BLaER1 treated with 17β-estradiol and CSF1 and Interleukin-3, amounts not matched to agents 10 nM and 100 nM (cell line): ENCODE measurements around the gene NR1H2.
"Not testable (repeated sequence)": the region's sequence is repeated elsewhere in the genome, so short reads cannot be mapped to it uniquely, and the experiment has no call there.

Experiments used
- H3K27ac ChIP-seq, 11 experiments: shearing (Covaris generic); formaldehyde crosslinking; 2 replicates each; pipeline ENCODE4 v1.8.1; 2022
- H3K27me3 ChIP-seq, 11 experiments: shearing (Covaris generic); formaldehyde crosslinking; 2 replicates each; pipeline ENCODE4 v1.8.1; 2022
- H3K36me3 ChIP-seq, 11 experiments: shearing (Covaris generic); formaldehyde crosslinking; 2 replicates each; pipeline ENCODE4 v1.8.1; 2022
- H3K4me1 ChIP-seq, 10 experiments: shearing (Covaris generic); formaldehyde crosslinking; 2 replicates each; pipeline ENCODE4 v1.8.1; 2022
- H3K4me2 ChIP-seq, 11 experiments: shearing (Covaris generic); formaldehyde crosslinking; 2 replicates each; pipeline ENCODE4 v1.8.1; 2022
- H3K4me3 ChIP-seq, 10 experiments: shearing (Covaris generic); formaldehyde crosslinking; 2 replicates each; pipeline ENCODE4 v1.8.1; 2022
- H3K9ac ChIP-seq, 11 experiments: shearing (Covaris generic); formaldehyde crosslinking; 2 replicates each; pipeline ENCODE4 v1.8.1; 2022
- H3K9me3 ChIP-seq, 11 experiments: shearing (Covaris generic); formaldehyde crosslinking; replicated peaks in 1 of 11; 2 replicates each; pipeline ENCODE4 v1.8.1; 2022
- H4K20me1 ChIP-seq, 11 experiments: shearing (Covaris generic); formaldehyde crosslinking; 2 replicates each; pipeline ENCODE4 v1.8.1; 2022
- Cebpa-rat ChIP-seq, 11 experiments: shearing (Covaris generic); IDR thresholded peaks; 2 replicates each; pipeline ENCODE4 v1.8.1; 2022

The NR1H2 gene

GRCh38 chr19:50376166-50377050 is at the start of gene NR1H2:
NR1H2 (plus strand) TSS chr19:50376457; CDS start chr19:50377606, 1,149 bp downstream.
- Histone ChIP-seq H4K20me1 (peaks cover 17 to 45% (median 44%) of the 10 kb centered on the region in 11 experiments), H3K27ac (peak within 1 kb of the TSS; percentile 93 to 100 (median 98))

GRCh38 chr19:50327013-50327412 is 49.2 kb upstream of the NR1H2 start:
- Histone ChIP-seq H3K27me3 (peaks cover 35 to 67% (median 53%) of the 10 kb centered on the region in 11 experiments), H4K20me1 (peaks cover 0 to 19% (median 0%) of the 10 kb centered on the region in 11 experiments; a peak in 6 of 22 replicates), H3K9ac (no peak overlapping the region), H3K4me3 (no peak overlapping the region), H3K36me3 (no peaks in the 10 kb centered on the region), H3K4me1 (peaks cover 14 to 31% (median 25%) of the 10 kb centered on the region in 10 experiments), H3K4me2 (no peak overlapping the region), H3K9me3 (peaks cover 0 to 17% (median 0%) of the 10 kb centered on the region in 11 experiments; a peak in 9 of 22 replicates), H3K27ac (no peak overlapping the region)
- TF ChIP-seq Cebpa-rat (IDR thresholded peaks at IDR 0.05), result no peak

More at GRCh38 chr19:50376166-50377050, at the start of gene NR1H2:
- peaks cover 33 to 56% (median 51%) of the 10 kb centered on the region in 10 experiments for H3K4me1 ChIP-seq
- peak within 1 kb of the TSS; percentile 90 to 100 (median 96) for H3K9ac ChIP-seq
- H3K9me3 ChIP-seq, result no peaks in the 10 kb centered on the region
- peak within 1 kb of the TSS; percentile 73 to 98 (median 88) for H3K4me3 ChIP-seq
- TF ChIP-seq Cebpa-rat (IDR thresholded peaks at IDR 0.05), result no peak
- peaks cover 41 to 43% (median 42%) of the 10 kb centered on the region in 11 experiments for H3K36me3 ChIP-seq
- no peaks in the 10 kb centered on the region for H3K27me3 ChIP-seq
- H3K4me2 ChIP-seq, result peak within 1 kb of the TSS; percentile 56 to 92 (median 83)

DNA sequence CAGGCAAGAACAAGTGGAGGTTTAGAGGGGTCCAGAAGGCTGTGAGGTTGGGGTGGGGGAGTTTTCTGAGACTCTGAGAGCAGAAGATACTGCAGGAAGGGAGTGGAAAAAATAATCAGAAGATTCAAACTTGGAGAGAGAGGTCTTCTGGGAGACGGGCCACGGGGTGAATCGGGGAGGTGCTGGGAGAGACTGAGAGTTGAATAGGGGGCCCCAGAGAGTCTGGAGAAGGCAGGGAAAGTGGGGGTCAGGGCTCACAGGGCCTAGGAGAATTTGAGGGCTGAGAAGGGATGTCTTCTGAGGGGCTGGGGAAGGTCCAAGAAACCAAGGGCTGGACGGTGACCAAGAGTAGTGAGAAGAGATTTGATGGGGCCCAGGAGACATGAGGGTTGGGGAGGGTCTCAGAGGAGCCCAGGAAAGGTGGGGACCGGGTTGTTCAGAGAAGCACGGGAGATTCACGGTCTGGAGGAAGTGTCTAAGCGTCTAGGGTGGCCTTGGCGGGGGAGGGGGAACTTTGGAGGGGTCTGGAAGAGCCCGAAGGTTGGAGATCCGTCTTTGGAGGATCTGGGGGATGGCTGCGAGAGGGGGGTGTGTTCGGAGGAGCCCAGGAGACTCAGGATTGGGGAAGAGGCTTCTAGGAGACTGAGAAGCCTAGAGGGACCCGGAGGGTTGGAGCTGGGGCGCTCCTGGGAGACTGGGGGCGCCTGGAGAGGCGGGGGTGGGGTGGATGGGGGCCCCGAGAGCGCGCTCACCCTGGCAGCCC is 48.6 kb upstream of the NR1H2 start:
- TF ChIP-seq Cebpa-rat (IDR thresholded peaks at IDR 0.05), result no peak
- Histone ChIP-seq H3K36me3 (no peaks in the 10 kb centered on the region), H3K4me2 (no peak overlapping the region), H3K27ac (no peak overlapping the region), H4K20me1 (peaks cover 0 to 19% (median 0%) of the 10 kb centered on the region in 11 experiments; a peak in 6 of 22 replicates), H3K4me1 (peaks cover 19 to 37% (median 29%) of the 10 kb centered on the region in 10 experiments), H3K27me3 (peaks cover 35 to 70% (median 60%) of the 10 kb centered on the region in 11 experiments), H3K9ac (no peak overlapping the region), H3K4me3 (no peak overlapping the region), H3K9me3 (peaks cover 0 to 17% (median 0%) of the 10 kb centered on the region in 11 experiments; a peak in 9 of 22 replicates)

DNA sequence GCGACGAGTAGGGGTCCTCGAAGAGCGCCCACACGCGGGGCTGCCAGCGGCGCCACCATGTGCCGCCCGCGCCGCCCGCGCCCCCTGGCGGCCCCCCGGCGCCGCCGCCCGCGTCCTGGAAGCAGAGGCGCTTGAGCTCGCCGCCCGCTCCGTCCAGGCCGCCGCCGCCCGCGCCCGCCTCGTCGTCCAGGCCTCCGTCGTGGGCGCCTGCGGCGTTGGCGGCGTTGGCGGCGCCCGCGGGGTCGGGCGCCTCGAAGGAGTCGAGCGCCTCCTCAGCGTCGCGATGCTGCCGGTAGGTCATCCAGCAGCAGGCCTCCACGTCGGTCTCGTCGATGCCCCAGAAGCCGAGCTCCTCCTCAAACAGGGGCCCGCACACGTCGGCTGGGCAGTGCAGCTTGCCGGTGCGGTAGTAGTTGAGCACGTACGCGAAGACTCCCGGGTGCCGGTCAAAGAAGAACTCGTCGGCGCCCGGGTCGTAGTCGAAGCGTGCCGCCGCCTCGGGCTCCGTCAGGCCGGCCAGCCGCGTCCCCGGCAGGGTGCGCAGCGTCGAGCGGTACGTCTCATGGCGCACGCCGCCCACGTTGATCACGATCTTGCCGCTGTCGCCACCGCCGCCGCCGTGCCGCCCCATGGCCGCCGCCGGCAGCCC is 47.9 kb upstream of the NR1H2 start:
- peaks cover 19 to 40% (median 29%) of the 10 kb centered on the region in 10 experiments for H3K4me1 ChIP-seq
- H3K4me2 ChIP-seq, result no peak overlapping the region
- H4K20me1 ChIP-seq, result peaks cover 0 to 18% (median 0%) of the 10 kb centered on the region in 11 experiments; a peak in 6 of 22 replicates
- peaks cover 0 to 20% (median 3%) of the 10 kb centered on the region in 11 experiments; a peak in 12 of 22 replicates for H3K9me3 ChIP-seq
- no peak overlapping the region for H3K4me3 ChIP-seq
- no peak for TF ChIP-seq Cebpa-rat (IDR thresholded peaks at IDR 0.05)
- H3K27ac ChIP-seq, result no peak overlapping the region
- no peak overlapping the region for H3K9ac ChIP-seq
- H3K36me3 ChIP-seq, result no peaks in the 10 kb centered on the region
- peaks cover 35 to 76% (median 67%) of the 10 kb centered on the region in 11 experiments for H3K27me3 ChIP-seq

DNA sequence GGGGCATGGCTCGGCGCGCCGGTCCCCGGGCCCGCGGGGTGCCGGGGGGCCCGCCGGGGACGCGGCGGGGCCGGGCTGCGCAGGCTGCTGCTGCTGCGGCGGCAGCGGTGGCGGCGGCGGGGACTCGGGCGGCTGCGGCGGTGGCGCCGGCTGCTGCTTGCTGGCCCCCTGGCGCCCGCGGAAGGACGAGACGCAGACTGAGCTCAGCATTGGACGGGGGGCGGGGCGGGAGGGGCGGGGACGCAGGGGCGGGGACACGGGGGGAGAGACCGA is 47.4 kb upstream of the NR1H2 start:
- H3K9ac ChIP-seq, result no peak overlapping the region
- H3K36me3 ChIP-seq, result no peaks in the 10 kb centered on the region
- H3K4me1 ChIP-seq, result peaks cover 19 to 40% (median 29%) of the 10 kb centered on the region in 10 experiments
- H4K20me1 ChIP-seq, result peaks cover 0 to 14% (median 0%) of the 10 kb centered on the region in 11 experiments; a peak in 6 of 22 replicates
- H3K4me2 ChIP-seq, result no peak overlapping the region
- no peak for TF ChIP-seq Cebpa-rat (IDR thresholded peaks at IDR 0.05)
- peaks cover 35 to 76% (median 68%) of the 10 kb centered on the region in 11 experiments for H3K27me3 ChIP-seq
- no peak overlapping the region for H3K4me3 ChIP-seq
- no peak overlapping the region for H3K27ac ChIP-seq
- H3K9me3 ChIP-seq, result peaks cover 0 to 24% (median 7%) of the 10 kb centered on the region in 11 experiments; a peak in 14 of 22 replicates

DNA sequence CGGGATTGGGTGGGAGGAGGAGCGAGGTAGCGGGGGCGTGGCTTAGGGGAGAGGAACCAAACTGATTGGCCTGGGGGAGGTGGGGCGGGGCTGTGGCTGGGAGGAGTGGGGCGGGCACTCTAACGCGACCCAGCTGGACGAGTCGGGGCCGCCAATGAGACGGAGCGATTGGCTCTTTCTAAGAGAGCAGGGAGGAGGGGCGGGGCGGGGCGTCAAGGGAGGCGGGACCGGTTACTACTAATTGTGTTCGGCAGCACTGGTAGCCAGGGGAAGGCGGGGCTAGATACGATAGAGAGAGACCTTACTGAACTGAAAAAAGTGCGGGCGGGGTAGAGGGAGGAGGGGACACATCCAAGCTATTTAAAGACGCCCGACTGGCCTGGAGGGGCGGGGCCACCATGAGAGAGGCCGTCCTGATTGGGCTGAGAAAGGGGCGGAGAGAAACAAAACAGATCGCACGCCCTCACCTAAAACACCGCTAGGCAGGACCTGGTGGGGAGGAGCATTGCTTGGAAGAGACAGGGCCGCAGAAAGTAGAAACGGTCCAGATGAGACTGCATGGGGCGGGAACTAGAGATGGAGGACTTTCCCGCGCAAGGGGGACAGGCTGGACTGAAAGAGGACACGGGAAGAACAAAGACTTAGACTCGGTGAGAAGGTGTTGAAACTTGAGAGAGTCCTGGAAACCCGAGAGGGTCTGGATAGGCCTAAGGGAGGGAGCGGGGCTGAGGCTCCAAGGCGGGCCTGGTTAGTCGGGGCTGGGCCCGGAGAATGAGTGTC is 46.9 kb upstream of the NR1H2 start, which contains the start of gene KCNC3:
Gene KCNC3, minus strand, starts transcription at position 232 of the 780 bp plus-strand sequence. CDS start 295 bp downstream, outside the sequence.
- TF ChIP-seq Cebpa-rat (IDR thresholded peaks at IDR 0.05), result no peak
- Histone ChIP-seq H3K9ac (no peak within 1 kb of the TSS), H3K9me3 (peaks cover 0 to 28% (median 11%) of the 10 kb centered on the region in 11 experiments; a peak in 14 of 22 replicates), H3K4me1 (peaks cover 19 to 40% (median 29%) of the 10 kb centered on the region in 10 experiments), H3K27me3 (peaks cover 30 to 75% (median 66%) of the 10 kb centered on the region in 11 experiments), H3K36me3 (no peaks in the 10 kb centered on the region), H3K4me2 (peak within 1 kb of the TSS in 10 of 11 experiments; percentile 56 to 87 (median 75); a peak in 18 of 22 replicates), H3K4me3 (0 out of 20 replicates have a peak within 1 kb of the TSS, but pooled peaks of 1 of the 10 experiments have one; percentile 61), H3K27ac (no peak within 1 kb of the TSS), H4K20me1 (peaks cover 0 to 8% (median 0%) of the 10 kb centered on the region in 11 experiments; a peak in 6 of 22 replicates)

- Histone ChIP-seq H3K9me3 (peaks cover 0 to 28% (median 11%) of the 10 kb centered on the region in 11 experiments; a peak in 14 of 22 replicates), H3K27me3 (peaks cover 28 to 70% (median 62%) of the 10 kb centered on the region in 11 experiments), H3K4me1 (peaks cover 19 to 40% (median 29%) of the 10 kb centered on the region in 10 experiments), H3K4me2 (peak overlapping the region in 9 of 11 experiments; percentile 56 to 87 (median 72); a peak in 15 of 22 replicates)
- H3K4me3 ChIP-seq, H3K27ac ChIP-seq, H3K9ac ChIP-seq, H4K20me1 ChIP-seq, H3K36me3 ChIP-seq: not testable (repeated sequence)
Observed at GRCh38 chr19:50329926-50330294, 46.3 kb upstream of the NR1H2 start.
